GM19397 (cell line): Measurements from ENCODE around the gene KCNIP1.
"Not testable (repeated sequence)": the region's sequence is repeated elsewhere in the genome, so short reads cannot be mapped to it uniquely, and the experiment has no call there.

Experiments
- ATAC-seq: cut with Tn5 transposase; IDR thresholded peaks from one replicate; pipeline ENCODE4 v1.9.1; 2021; ENCODE audit warnings: mild to moderate bottlenecking, moderate library complexity; ENCODE audit not compliant: unreplicated experiment

Gene KCNIP1

GRCh38 chr5:170745481-170746071 lies 241.8 kb downstream of the KCNIP1 start:
- ATAC-seq = no peak

- no peak for ATAC-seq
Measured at GRCh38 chr5:170746075-170746960, 242.5 kb downstream of the KCNIP1 start.

- ATAC-seq = no peak
Measured at GRCh38 chr5:170746961-170747340, 243.1 kb downstream of the KCNIP1 start.

- no peak for ATAC-seq
Measured at GRCh38 chr5:170747357-170747756, 243.5 kb downstream of the KCNIP1 start.

- no peak for ATAC-seq
Measured at GRCh38 chr5:170747851-170748250, 244.0 kb downstream of the KCNIP1 start.

GRCh38 chr5:170748951-170749471 lies 245.2 kb downstream of the KCNIP1 start:
- no peak for ATAC-seq

GRCh38 chr5:170749911-170750431 lies 246.2 kb downstream of the KCNIP1 start:
- ATAC-seq = no peak

- ATAC-seq = no peak
Measured at GRCh38 chr5:170750791-170751190, 247.0 kb downstream of the KCNIP1 start.

GRCh38 chr5:170751631-170752030 lies 247.8 kb downstream of the KCNIP1 start:
- no peak for ATAC-seq

- no peak for ATAC-seq
Measured at GRCh38 chr5:170752257-170753215, 248.7 kb downstream of the KCNIP1 start.

- no peak for ATAC-seq
Measured at GRCh38 chr5:170753311-170753710, 249.5 kb downstream of the KCNIP1 start.

- ATAC-seq = not testable (repeated sequence)
Measured at GRCh38 chr5:170754508-170754907, 250.7 kb downstream of the KCNIP1 start.

- no peak for ATAC-seq
Measured at GRCh38 chr5:170755679-170756456, 252.0 kb downstream of the KCNIP1 start.

- ATAC-seq = no peak
Measured at GRCh38 chr5:170756691-170757090, 252.9 kb downstream of the KCNIP1 start.

- ATAC-seq = peak; percentile 91
Measured at GRCh38 chr5:170757182-170757601, 253.4 kb downstream of the KCNIP1 start.

- no peak for ATAC-seq
Measured at GRCh38 chr5:170757669-170758068, 253.8 kb downstream of the KCNIP1 start.

GRCh38 chr5:170758481-170758880 lies 254.7 kb downstream of the KCNIP1 start:
- no peak for ATAC-seq

- ATAC-seq = no peak
Measured at GRCh38 chr5:170760113-170760512, 256.3 kb downstream of the KCNIP1 start.

- no peak for ATAC-seq
Measured at GRCh38 chr5:170761048-170761707, 257.4 kb downstream of the KCNIP1 start.
